K562 (cell line): Measurements from ENCODE around the gene SLC10A4. TPM values are rescaled to one million over a fixed set of nuclear protein-coding genes. Genes with fewer than 3 reads are reported as not detected.

ENCODE experiments used
- ADNP ChIP-seq: fragments of 200-800 bp; sonication (Bioruptor generic); IDR thresholded peaks from 2 replicates; pipeline ENCODE4 v1.6.1; 2016; ENCODE audit warnings: missing genetic modification characterization, missing compliant biosample characterization
- ATF3 ChIP-seq, 2 experiments: fragments of 450-650 bp in 1 of 2; sonication (generic) in 1 of 2; formaldehyde crosslinking in 1 of 2; IDR thresholded peaks in 1 of 2; conservative IDR thresholded peaks in 1 of 2; 2 replicates each; pipeline versions ENCODE4 v1.6.1 to v1.8.1; 2016 to 2023; ENCODE audit warnings: mild to moderate bottlenecking in 2 of 2, moderate library complexity in 2 of 2, inconsistent platforms in 1 of 2, missing genetic modification reagents in 1 of 2
- BRD4 ChIP-seq: fragments of 200-600 bp; sonication (generic); IDR thresholded peaks from 2 replicates; pipeline ENCODE4 v1.6.1; 2017; ENCODE audit warnings: inconsistent platforms
- CBFA2T2 ChIP-seq: fragments of 450-650 bp; conservative IDR thresholded peaks from 2 replicates; pipeline ENCODE4 v1.6.1; 2017; ENCODE audit warnings: mild to moderate bottlenecking
- FOXA1 ChIP-seq: fragments of 450-650 bp; IDR thresholded peaks from 2 replicates; pipeline ENCODE4 v1.6.1; 2016; ENCODE audit warnings: mild to moderate bottlenecking, borderline replicate concordance
- MAZ ChIP-seq, 2 experiments: fragments of 450-650 bp in 1 of 2; sonication (generic) in 1 of 2; formaldehyde crosslinking; IDR thresholded peaks in 1 of 2; conservative IDR thresholded peaks in 1 of 2; 2 replicates each; pipeline versions ENCODE4 v1.4.0 to v1.5.0; 2020; ENCODE audit warnings: mild to moderate bottlenecking in 1 of 2, missing genetic modification reagents in 1 of 2
- NR2F6 ChIP-seq: fragments of 450-650 bp; formaldehyde crosslinking; IDR thresholded peaks from 2 replicates; pipeline ENCODE4 v1.4.0; 2020; ENCODE audit warnings: mild to moderate bottlenecking
- POLR3G ChIP-seq: IDR thresholded peaks from 2 replicates; pipeline ENCODE4 v1.6.1; 2011; ENCODE audit not compliant: insufficient read length, insufficient replicate concordance; ENCODE audit errors: extremely low read depth
- SAP30 ChIP-seq: fragments of 200-600 bp; sonication (generic); IDR thresholded peaks from 2 replicates; pipeline ENCODE4 v1.6.1; 2012; ENCODE audit warnings: borderline replicate concordance, low read depth, mild to moderate bottlenecking, moderate library complexity, low read length, control low read depth, inconsistent platforms; ENCODE audit not compliant: insufficient read depth, poor library complexity, severe bottlenecking
- STAT5A ChIP-seq: IDR thresholded peaks from 2 replicates; pipeline ENCODE4 v1.6.1; 2012; ENCODE audit warnings: low read length, inconsistent platforms, borderline replicate concordance
- TEAD4 ChIP-seq, 2 experiments: sonication (generic) in 1 of 2; formaldehyde crosslinking in 1 of 2; IDR thresholded peaks; 2 replicates each; pipeline versions ENCODE4 v1.6.1 to v1.8.0; 2012 to 2022; ENCODE audit warnings: borderline replicate concordance in 1 of 2, inconsistent platforms in 1 of 2, low read length in 1 of 2, mild to moderate bottlenecking in 1 of 2, missing genetic modification reagents in 1 of 2
- WHSC1 ChIP-seq: IDR thresholded peaks from one replicate; pipeline ENCODE4 v1.6.1; 2012; ENCODE audit warnings: low read length, control low read depth, inconsistent platforms
- ZBTB43 ChIP-seq: sonication (generic); formaldehyde crosslinking; IDR thresholded peaks from 2 replicates; pipeline ENCODE4 v1.8.0; 2023; ENCODE audit warnings: mild to moderate bottlenecking, missing genetic modification reagents
- ZNF407 ChIP-seq: fragments of 450-650 bp; IDR thresholded peaks from 2 replicates; pipeline ENCODE4 v1.6.1; 2016; ENCODE audit warnings: low read depth
- ZNF408 ChIP-seq: fragments of 250-450 bp; sonication (Bioruptor Pico); IDR thresholded peaks from 2 replicates; pipeline ENCODE4 v1.4.0; 2020; ENCODE audit warnings: low read depth, mild to moderate bottlenecking, moderate library complexity
- ZNF707 ChIP-seq: fragments of 250-450 bp; sonication (Bioruptor Pico); conservative IDR thresholded peaks from 2 replicates; pipeline ENCODE4 v1.8.0; 2022; ENCODE audit warnings: inconsistent platforms, mild to moderate bottlenecking, moderate library complexity
- polyA plus RNA-seq, 8 experiments: library from polyadenylated mRNA; depleted of rRNA in 4 of 8; stranded (reverse) in 5 of 8; unstranded in 3 of 8; fragments of >200 nt; fragmentation: Nextera tagmentation in 2 of 8; fragmentation: Illumina TruSeq in 1 of 8; extraction: Ambion mirVana in 2 of 8; extraction: Trizol in 1 of 8; gene quantifications; 2 replicates each; pipeline versions ENCODE4 v1.2.1 to v1.2.3, GENCODE V29; 2011 to 2014; ENCODE audit warnings: inconsistent platforms in 1 of 8, missing spikeins in 1 of 8
- total RNA-seq, 7 experiments: library from RNA; depleted of rRNA in 6 of 7; stranded (reverse); fragments of >200 nt in 6 of 7; fragmentation: Illumina TruSeq in 2 of 7; extraction: Trizol in 2 of 7; gene quantifications; 2 replicates each; pipeline versions ENCODE4 v1.2.1 to v1.2.3, GENCODE V29; 2011 to 2021; ENCODE audit warnings: low replicate concordance in 1 of 7

SLC10A4 gene
- total and polyA plus RNA-seq, 9 of the 15 experiments (the other 6 are each of a cell fraction or from before 2014, with no cell fraction given) = 2.5 to 16.9 (median 9.3) TPM

DNA sequence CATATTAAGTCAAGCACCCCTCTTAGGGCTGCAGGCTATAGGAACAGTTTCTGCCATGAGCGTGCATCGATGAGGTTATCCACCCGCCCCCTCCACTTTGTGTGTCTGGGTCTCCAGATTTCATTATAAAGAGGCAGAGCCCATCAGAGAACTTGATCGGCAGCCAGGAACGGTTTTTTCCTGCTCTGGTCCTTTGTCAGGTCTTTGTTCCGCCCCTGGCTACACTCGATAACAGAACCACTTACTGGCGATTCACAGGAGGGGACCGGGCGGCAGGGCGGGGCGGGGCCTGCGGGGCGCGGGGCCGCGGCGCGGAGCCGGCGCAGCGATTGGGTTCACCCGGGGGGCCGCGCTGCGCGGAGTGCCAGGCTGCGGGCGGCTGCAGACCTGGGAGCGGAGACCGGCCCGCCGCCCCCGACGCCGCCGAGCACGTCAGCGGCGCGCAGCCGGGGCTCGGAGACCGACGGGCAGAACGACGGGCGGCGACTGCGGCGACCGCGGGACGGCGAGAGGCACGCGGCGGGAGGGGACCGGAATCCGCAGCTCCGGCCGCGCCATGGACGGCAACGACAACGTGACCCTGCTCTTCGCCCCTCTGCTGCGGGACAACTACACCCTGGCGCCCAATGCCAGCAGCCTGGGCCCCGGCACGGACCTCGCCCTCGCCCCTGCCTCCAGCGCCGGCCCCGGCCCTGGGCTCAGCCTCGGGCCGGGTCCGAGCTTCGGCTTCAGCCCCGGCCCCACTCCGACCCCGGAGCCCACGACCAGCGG is at the start of gene SLC10A4 (continued):
- TF ChIP-seq ZNF707 (CRISPR knock-in tag) = no peak
- TF ChIP-seq FOXA1 = no peak
- TF ChIP-seq ATF3 (IDR thresholded peaks at IDR 0.05) = no peak
- TF ChIP-seq ATF3 (CRISPR knock-in tag; conservative IDR thresholded peaks at IDR 0.05) = no peak
- TF ChIP-seq MAZ (CRISPR knock-in tag; conservative IDR thresholded peaks at IDR 0.05 in 1 of 2, IDR thresholded peaks at IDR 0.05 in 1 of 2) = no peak; a peak in 1 of 4 replicates
- TF ChIP-seq POLR3G = no peak
- no peak for TF ChIP-seq ZNF407
- peak; percentile 30; the same call in 1 of the 2 replicates for TF ChIP-seq CBFA2T2
- peak; percentile 48 for TF ChIP-seq TEAD4 (IDR thresholded peaks at IDR 0.05; ENCODE audit: low read length)
- no peak for TF ChIP-seq TEAD4 (CRISPR knock-in tag; IDR thresholded peaks at IDR 0.05; ENCODE audit: borderline replicate concordance)
- no peak for TF ChIP-seq ZNF408 (CRISPR knock-in tag)
- no peak for TF ChIP-seq WHSC1
- TF ChIP-seq SAP30 = peak; percentile 20
- TF ChIP-seq STAT5A = no peak
- TF ChIP-seq NR2F6 (CRISPR knock-in tag) = no peak
- 0 out of 2 replicates have a peak, but pooled peaks have one; percentile 20 for TF ChIP-seq ZBTB43 (CRISPR knock-in tag)
- no peak for TF ChIP-seq ADNP
- no peak for TF ChIP-seq BRD4
